Endothelial cell of umbilical vein (primary cell): ENCODE results near the gene CYP1A1.

Experiments
- CTCF ChIP-seq, 2 donors: IDR thresholded peaks; 1 replicate in 1 of 2; 2 replicates in 1 of 2; pipeline ENCODE4 v1.5.1; 2011; ENCODE audit warnings: low read length in 2 of 2, mild to moderate bottlenecking in 2 of 2, moderate library complexity in 2 of 2, control low read depth in 1 of 2, inconsistent platforms in 1 of 2, low read depth in 1 of 2; ENCODE audit not compliant: insufficient read depth in 1 of 2; ENCODE audit errors: extremely low read depth in 1 of 2
- EZH2 ChIP-seq: IDR thresholded peaks from 2 replicates; pipeline ENCODE4 v1.6.1; 2012; ENCODE audit warnings: borderline replicate concordance, low read depth, mild to moderate bottlenecking, moderate library complexity, low read length, inconsistent platforms; ENCODE audit not compliant: severe bottlenecking
- FOS ChIP-seq: IDR thresholded peaks from 2 replicates; pipeline ENCODE4 v1.6.1; 2011; ENCODE audit warnings: mild to moderate bottlenecking, low read length, moderate library complexity, borderline replicate concordance; ENCODE audit not compliant: insufficient read depth
- GATA2 ChIP-seq: IDR thresholded peaks from 2 replicates; pipeline ENCODE4 v1.7.0; 2011; ENCODE audit warnings: low read depth, mild to moderate bottlenecking, moderate library complexity, mixed read lengths, low read length; ENCODE audit not compliant: insufficient read length, insufficient read depth
- POLR2A ChIP-seq: IDR thresholded peaks from 2 replicates; pipeline ENCODE4 v1.6.1; 2012; ENCODE audit warnings: low read depth, mild to moderate bottlenecking, control low read depth, low read length
- POLR2AphosphoS5 ChIP-seq: IDR thresholded peaks from 2 replicates; pipeline ENCODE4 v1.6.1; 2012; ENCODE audit warnings: low read depth, mild to moderate bottlenecking, control low read depth, low read length, moderate library complexity; ENCODE audit not compliant: insufficient read depth

GRCh38 chr15:74726774-74727164 lies 1.4 kb upstream of the CYP1A1 start:
- TF ChIP-seq CTCF (IDR thresholded peaks at IDR 0.05; ENCODE audit: extremely low read depth in 1 of 2, insufficient read depth in 1 of 2, low read depth in 1 of 2, low read length in 2 of 2) (no peak), FOS (no peak), POLR2AphosphoS5 (no peak), GATA2 (no peak), POLR2A (no peak), EZH2 (no peak)
